GM21381 (cell line): ENCODE results near the gene PTPRN2.
"Not testable (repeated sequence)": the region's sequence is repeated elsewhere in the genome, so short reads cannot be mapped to it uniquely, and the experiment has no call there.

Experiments
- ATAC-seq: cut with Tn5 transposase; IDR thresholded peaks from one replicate; pipeline ENCODE4 v1.9.1; 2021; ENCODE audit warnings: mild to moderate bottlenecking, moderate library complexity; ENCODE audit not compliant: unreplicated experiment

Gene PTPRN2

DNA sequence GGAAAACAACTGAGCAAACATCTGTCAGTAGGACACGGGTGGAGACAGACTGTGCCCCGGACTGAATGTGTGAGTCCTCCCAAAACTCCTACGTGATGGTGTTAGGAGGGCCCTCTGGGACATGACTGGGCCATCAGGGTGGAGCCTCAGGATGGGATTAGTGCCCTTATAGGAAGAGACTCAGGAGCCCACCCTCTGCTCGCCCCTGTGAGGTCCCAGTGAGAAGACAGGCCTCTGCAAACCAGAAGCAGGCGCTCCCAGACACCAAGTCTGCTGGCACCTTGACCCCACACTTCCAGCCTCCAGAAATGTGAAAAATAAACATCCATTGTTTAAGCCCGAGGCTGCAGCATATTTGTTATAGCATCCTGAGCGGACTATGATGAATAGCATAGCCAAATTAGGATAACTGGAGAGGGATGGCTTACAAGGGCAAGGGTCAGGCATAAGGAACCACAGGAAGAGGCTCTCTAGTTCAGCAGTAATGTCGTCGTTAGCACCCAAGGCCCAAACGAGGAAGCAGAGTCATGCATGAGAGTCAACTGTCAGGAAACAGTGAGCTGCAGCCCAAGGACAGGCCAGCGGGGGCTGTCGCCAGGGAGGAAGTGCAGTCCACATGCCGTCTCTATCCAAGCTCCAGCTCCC is 50.6 kb downstream of the PTPRN2 start:
- no peak for ATAC-seq

DNA sequence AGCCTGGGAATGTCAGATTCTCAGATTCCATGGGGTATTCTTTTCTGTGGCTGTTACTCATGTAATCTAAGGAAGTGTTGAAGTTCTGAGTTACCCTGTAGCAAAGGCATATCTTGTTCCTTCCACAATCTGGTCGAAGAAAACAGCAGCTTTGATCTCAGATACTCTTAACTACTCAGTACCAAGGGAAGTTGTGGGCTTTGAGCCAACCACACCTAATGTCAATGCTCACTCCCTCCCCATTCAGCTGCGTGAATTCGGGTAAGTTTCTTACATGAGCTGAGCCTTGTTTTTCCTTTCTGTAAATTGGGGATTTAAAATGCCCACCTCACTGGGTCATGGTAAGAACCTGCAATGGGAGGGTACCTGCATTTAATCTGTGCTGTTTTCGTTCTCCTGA is 52.5 kb downstream of the PTPRN2 start:
- no peak for ATAC-seq

GRCh38 chr7:158534598-158534997 is 53.0 kb downstream of the PTPRN2 start:
- ATAC-seq: no peak

GRCh38 chr7:158534134-158534515 is 53.5 kb downstream of the PTPRN2 start:
- not testable (repeated sequence) for ATAC-seq

- no peak for ATAC-seq
Measured at GRCh38 chr7:158533386-158534133, 54.1 kb downstream of the PTPRN2 start.

GRCh38 chr7:158532093-158532627 is 55.5 kb downstream of the PTPRN2 start:
- ATAC-seq: no peak

- no peak for ATAC-seq
Measured at GRCh38 chr7:158531661-158532060, 56.0 kb downstream of the PTPRN2 start.

DNA sequence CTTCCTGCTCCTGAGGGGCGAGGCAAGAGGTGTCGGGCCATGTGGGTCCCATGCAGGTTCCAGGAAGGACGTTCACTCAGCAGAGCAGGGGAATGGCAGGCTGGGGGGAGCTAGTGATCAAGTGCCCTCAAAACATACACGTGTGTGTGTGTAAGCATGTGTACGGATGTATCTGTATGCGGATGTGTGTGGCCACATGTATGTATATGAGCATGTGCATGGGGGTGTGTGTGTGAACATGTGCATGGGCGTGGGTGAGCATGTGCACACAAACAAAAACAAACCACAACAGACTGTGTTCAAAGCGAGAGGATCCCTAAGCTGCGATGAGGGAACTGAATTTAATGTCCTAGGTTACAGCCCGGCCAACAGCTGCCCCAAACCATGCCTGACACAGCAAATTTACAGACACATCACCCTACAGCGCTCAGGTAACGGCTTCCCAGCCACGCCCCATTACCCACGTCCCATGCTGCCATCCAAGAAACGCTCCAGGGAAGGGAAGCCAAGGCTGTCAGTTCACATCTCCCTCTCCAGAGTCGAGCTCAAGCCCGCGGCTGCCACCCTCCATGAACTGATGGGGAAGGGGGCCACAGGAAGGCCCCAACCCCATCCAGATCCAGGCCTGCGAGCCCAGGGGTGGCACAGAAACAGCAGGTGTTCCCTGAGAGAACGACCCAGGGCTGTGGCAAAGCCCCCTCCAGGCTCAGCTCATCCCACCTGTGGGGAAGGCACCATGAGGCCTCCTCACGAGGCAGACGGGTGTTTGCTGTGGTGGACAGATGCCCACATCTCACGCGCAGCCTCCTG is 56.6 kb downstream of the PTPRN2 start:
- no peak for ATAC-seq

DNA sequence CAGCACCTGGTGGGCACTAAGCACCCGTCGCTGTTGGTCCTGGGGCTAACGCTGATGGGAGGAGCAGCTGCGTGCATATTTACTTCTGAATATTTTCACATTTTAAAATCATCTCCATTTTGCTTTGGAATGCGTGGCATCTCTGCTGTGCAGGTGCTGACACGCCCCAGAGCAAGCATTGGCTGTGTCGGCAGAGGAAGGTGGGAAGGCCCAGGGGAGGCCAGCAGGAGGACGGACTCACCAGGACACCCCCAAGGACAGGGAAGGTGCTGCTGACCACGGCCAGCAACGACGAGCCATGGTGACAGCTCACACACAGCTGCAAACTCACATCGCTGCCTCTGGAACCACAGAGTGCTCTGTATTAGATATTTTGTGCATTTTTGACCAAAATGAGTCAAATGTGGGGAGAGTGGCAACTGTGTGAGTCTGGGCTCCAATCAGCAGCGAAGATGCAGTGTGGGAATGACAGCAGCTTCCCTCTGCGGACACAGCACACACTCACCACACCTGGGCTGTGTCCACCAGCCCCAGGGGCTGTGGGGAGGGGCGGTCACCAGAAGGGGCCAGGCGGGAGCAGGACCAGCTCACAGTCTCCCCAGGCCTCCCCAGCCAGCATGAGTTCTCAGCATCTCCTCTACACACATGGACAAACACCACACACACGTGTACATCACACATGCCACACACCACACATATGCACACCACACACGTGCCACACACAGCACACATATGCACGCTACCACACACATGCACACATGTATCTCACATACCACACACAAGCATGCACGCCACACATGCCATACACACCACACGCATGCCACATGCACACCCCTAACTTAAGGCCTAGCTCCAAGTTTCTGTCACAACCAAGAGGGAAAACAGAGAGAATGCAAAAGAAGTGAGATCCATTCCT is 58.2 kb downstream of the PTPRN2 start:
- ATAC-seq: no peak

- no peak for ATAC-seq
Measured at GRCh38 chr7:158527915-158528502, 59.6 kb downstream of the PTPRN2 start.

DNA sequence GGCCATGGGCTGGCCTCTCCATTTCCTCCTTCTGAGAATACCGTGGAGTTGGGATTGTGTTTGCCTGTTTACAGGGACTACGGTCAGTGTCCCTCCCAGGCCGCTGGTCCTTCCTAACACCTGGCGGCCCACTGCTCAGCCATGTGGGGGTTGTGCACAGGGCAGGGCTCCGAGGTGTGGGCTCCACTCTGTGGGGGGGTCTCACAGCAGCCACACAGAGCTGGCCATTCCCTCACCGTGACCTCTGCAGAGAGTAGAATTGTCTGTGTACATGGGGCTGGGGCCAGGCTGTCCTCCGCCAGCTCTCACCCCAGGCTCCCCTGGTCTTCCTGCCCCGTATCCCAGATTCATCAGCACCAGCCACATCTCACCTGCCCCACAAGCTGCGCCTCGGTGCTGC is 60.1 kb downstream of the PTPRN2 start:
- ATAC-seq: no peak

DNA sequence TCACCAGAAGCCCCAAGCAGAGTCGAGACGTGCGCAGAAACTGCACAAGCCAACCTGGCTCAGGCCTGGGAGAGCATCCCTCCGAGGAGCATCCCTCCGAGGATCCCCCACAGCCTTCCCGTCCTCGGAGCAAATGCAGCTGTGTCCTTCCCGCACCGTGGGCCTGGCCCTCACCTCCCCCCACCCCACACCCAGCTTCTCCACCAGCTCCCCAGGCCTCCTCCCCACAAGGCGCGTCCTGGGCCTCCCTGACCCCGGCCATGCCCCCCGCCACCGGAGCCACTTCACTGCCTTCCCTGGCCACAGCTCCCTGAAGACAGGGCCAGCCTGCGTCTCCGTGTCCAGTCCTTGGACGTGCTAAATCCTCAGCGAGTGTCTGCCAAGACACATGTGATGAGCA is 60.6 kb downstream of the PTPRN2 start:
- no peak for ATAC-seq

GRCh38 chr7:158526531-158526930 is 61.1 kb downstream of the PTPRN2 start:
- no peak for ATAC-seq

DNA sequence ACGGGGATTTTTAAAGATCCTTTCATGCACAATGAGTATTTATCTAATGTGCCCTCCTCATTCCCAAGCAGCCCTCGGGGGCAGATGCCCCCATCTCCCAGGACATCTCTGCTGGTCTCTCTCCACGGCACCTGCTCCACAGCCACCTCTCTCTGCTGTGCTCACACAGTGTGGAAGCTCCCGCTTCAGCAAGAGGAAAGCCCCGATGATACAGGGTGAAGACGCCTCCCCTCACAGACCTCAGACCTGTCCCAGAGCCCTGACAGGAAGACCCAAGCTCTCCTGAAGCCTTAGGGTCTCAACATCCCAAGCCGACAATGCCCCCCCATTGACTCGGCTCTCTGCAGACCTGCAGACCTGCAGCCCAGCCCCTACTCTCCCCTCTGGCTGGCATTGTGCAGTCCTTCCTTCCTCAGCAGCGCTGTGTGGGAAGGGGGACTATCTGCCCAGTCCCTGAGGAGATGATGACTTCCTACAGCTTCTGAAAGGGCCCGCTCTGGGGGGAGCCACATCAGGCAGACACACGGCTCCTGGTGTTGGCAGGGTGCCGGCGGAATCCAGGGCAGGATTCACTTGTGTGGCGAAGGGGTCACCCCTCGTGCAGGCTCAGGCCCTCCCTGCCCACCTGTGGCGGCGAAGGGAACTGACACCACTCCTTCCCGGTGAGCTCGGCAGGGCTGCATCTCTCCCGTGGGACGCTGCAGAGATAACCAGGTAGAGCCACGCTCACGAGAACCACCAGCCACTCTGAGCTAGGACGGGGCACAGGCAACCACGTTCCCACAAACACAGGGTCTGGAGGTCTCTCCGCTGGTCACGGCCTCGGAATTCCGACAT is 61.8 kb downstream of the PTPRN2 start:
- no peak for ATAC-seq

DNA sequence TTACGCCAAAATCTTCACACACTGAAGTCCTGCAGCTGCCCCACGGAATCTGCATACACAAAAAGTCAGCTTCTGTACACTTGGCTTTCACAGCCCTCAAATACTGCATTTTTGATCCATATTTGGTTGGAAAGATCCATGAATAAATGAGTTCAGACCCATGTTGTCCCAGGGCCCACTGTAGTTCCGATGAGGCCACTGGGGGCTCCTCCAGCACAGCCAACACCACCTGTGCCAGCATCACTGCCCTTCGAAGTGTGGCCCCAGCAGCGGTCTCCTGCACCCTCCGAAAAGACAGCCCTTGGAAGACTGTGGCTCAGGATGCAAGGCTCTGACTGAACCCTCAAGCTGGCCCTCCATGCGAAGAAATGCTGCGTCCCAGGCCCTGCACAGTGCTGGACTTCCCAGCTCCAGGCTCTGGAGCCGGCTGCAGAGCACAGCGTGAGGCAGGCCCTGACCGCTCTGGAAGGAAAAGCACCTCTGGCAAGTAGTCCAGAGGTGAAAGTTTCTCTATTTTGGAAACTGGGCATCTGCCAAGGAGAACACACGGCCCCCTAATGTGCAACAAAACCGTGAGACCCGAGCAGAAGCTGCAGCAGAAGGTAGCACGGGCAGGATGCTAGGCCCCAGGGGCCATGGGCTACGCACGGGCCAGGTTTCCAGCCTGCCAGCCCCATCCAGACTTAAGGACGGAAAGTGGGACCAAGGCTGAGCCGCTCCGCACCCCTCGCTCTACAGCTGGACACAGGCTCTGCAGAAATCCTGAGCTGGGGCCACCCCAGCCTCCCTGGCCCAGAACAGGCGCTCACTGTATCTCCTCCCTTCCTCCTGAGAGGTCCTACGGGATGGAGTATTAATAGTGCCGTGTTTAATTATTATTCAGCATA is 62.6 kb downstream of the PTPRN2 start:
- no peak for ATAC-seq

- ATAC-seq: not testable (repeated sequence)
Measured at GRCh38 chr7:158524286-158524685, 63.3 kb downstream of the PTPRN2 start.

- ATAC-seq: not testable (repeated sequence)
Measured at GRCh38 chr7:158523877-158524276, 63.7 kb downstream of the PTPRN2 start.

DNA sequence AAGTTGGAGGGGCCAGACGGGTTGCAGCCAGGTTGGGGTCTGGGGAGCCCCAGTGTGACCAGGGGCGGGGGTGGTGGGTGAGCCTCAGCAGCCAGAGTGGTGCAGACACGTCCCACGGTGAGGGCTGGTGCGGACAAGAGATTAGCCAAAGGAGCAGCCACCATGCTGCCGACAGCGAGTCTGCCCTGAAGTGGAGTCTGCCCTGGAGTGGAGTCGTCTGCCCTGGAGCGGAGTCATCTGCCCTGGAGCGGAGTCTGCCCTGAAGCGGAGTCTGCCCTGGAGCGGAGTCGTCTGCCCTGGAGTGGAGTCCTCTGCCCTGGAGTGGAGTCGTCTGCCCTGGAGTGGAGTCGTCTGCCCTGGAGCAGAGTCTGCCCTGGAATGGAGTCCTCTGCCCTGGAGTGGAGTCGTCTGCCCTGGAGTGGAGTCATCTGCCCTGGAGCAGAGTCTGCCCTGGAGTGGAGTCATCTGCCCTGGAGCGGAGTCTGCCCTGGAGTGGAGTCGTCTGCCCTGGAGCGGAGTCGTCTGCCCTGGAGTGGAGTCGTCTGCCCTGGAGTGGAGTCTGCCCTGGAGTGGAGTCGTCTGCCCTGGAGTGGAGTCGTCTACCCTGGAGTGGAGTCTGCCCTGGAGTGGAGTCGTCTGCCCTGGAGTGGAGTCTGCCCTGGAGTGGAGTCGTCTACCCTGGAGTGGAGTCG is 64.3 kb downstream of the PTPRN2 start:
- ATAC-seq: not testable (repeated sequence)
